Measurements from ENCODE around the gene FNTB. TPM values are rescaled to one million over a fixed set of nuclear protein-coding genes. Genes with fewer than 3 reads are reported as not detected.

The FNTB gene
- total and polyA plus RNA-seq, 12 donors = 14.6 to 20.8 (median 16.5) TPM

- intact Hi-C loops (cut with DNase I) = loop anchor here in 7 of 10 donors (2.0 to 10.0 kb wide), 8 partner anchors 33 to 841 kb away; partner anchors contain the start of gene CHURC1 (in 2 of the 7)
- ATAC-seq = no peak
Measured at GRCh38 chr14:64983439-64984310, 3.0 kb upstream of the FNTB start.

DNA sequence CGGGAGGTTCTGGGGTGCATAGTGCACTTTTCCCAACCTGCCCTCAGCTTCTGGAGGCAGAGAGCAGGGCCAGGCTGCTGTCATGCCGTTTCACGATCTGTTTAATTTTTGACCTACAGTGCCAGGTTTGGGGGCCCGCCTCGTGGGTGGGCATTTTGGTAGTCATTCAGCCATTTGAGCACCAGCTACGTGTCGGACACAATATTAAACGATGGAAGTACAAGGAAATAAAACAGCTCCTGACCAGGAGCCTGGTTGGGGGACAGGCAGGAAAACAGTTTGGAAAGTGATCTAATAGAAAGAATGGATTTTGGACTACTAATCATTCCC lies 708 bp downstream of the FNTB start:
- ATAC-seq (no peak), DNase-seq (no peak)
- TF ChIP-seq, protein P1, sequence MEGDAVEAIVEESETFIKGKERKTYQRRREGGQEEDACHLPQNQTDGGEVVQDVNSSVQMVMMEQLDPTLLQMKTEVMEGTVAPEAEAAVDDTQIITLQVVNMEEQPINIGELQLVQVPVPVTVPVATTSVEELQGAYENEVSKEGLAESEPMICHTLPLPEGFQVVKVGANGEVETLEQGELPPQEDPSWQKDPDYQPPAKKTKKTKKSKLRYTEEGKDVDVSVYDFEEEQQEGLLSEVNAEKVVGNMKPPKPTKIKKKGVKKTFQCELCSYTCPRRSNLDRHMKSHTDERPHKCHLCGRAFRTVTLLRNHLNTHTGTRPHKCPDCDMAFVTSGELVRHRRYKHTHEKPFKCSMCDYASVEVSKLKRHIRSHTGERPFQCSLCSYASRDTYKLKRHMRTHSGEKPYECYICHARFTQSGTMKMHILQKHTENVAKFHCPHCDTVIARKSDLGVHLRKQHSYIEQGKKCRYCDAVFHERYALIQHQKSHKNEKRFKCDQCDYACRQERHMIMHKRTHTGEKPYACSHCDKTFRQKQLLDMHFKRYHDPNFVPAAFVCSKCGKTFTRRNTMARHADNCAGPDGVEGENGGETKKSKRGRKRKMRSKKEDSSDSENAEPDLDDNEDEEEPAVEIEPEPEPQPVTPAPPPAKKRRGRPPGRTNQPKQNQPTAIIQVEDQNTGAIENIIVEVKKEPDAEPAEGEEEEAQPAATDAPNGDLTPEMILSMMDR (IDR thresholded peaks at IDR 0.05) = no peak
- Histone ChIP-seq H3K4me1 (peaks cover 5 to 50% (median 20%) of the 10 kb centered on the region in 9 donors), H3K4me3 (peak overlapping the region; percentile 54 to 94 (median 80)), H3K27me3 (no peaks in the 10 kb centered on the region), H3K36me3 (no peaks in the 10 kb centered on the region), H3K27ac (peak overlapping the region; percentile 9 to 94 (median 87)), H3K9me3 (no peaks in the 10 kb centered on the region)
- intact Hi-C loops (cut with DNase I) = loop anchor here in 8 of 10 donors (2.0 to 10.0 kb wide), 12 partner anchors 33 to 837 kb away; partner anchors contain the start of genes CHURC1 (in 3 of the 8), MAX (in 2 of the 8) and FUT8 (in 1 of the 8)
- WGBS, 2 donors = 0% methylated on average over 8 of the region's 8 CpGs

More at GRCh38 chr14:64983439-64984310, 3.0 kb upstream of the FNTB start:
- Histone ChIP-seq H3K9me3 (no peaks in the 10 kb centered on the region), H3K27me3 (no peaks in the 10 kb centered on the region), H3K27ac (no peak overlapping the region), H3K36me3 (no peaks in the 10 kb centered on the region), H3K4me3 (peak overlapping the region in 4 of 10 donors; percentile 7 to 36 (median 17)), H3K4me1 (peaks cover 5 to 26% (median 19%) of the 10 kb centered on the region in 9 donors)
- 5 to 6% methylated on average over 15 of the region's 15 CpGs for WGBS, 2 donors
- TF ChIP-seq, protein P1 (IDR thresholded peaks at IDR 0.05) = peak; percentile 33 to 88 (median 70)
- DNase-seq = peak in 1 of 2 donors; percentile 29

DNA sequence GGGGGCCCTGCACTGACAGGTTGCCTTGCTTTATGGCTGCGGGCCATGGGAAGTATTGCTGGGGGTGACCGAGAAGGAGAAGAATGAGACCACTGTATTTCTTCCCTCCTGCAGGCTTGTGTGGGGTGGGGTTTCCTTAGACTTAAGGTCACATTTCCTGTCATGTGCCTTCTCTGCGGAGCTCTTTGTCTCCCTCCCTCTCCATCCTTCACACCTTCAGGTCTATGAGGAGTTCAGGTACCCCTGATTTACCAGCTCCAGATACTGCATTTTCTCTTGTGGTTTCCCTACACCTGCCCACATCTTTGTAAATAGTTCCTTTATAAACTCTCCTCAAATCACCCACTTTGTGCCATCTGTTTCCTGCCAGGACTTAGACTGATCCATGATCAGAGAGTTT lies 3.6 kb downstream of the FNTB start:
- Histone ChIP-seq H3K27ac (peak overlapping the region in 1 of 10 donors; percentile 23), H3K4me1 (peaks cover 5 to 62% (median 20%) of the 10 kb centered on the region in 9 donors), H3K27me3 (no peaks in the 10 kb centered on the region), H3K4me3 (no peak overlapping the region), H3K9me3 (no peaks in the 10 kb centered on the region), H3K36me3 (no peaks in the 10 kb centered on the region)
- intact Hi-C loops (cut with DNase I) = no loop called here
- no peak for DNase-seq
- TF ChIP-seq, protein P1 (IDR thresholded peaks at IDR 0.05) = no peak
- 62 to 69% methylated on average over 3 of the region's 3 CpGs for WGBS, 2 donors
- ATAC-seq = no peak

GRCh38 chr14:64990939-64991338 lies 4.2 kb downstream of the FNTB start:
- peaks cover 5 to 62% (median 20%) of the 10 kb centered on the region in 9 donors for H3K4me1 ChIP-seq
- TF ChIP-seq, protein P1 (IDR thresholded peaks at IDR 0.05) = no peak
- H3K9me3 ChIP-seq = no peaks in the 10 kb centered on the region
- peak overlapping the region in 1 of 10 donors; percentile 23 for H3K27ac ChIP-seq
- no peak overlapping the region for H3K4me3 ChIP-seq
- DNase-seq (no peak), ATAC-seq (no peak)
- no peaks in the 10 kb centered on the region for H3K27me3 ChIP-seq
- WGBS, 2 donors = 93 to 95% methylated on average over 4 of the region's 4 CpGs
- no peaks in the 10 kb centered on the region for H3K36me3 ChIP-seq
- intact Hi-C loops (cut with DNase I) = no loop called here
